WTC11 (cell line): ENCODE measurements around the gene SOWAHD. TPM values are rescaled to one million over a fixed set of nuclear protein-coding genes. Genes with fewer than 3 reads are reported as not detected.

Experiments used
- ATAC-seq: fragments of 200-7000 bp; cut with Tn5 transposase; 2 replicates; pipeline ENCODE4 v1.10.0; 2021; ENCODE audit warnings: mild to moderate bottlenecking, moderate library complexity
- CTCF ChIA-PET: fragments of 300-600 bp; sonication (Branson Sonifier 250); formaldehyde crosslinking; loops from one replicate; lab custom pipeline; 2021; ENCODE audit warnings: antibody characterized with exemption; lab: Charles Lee
- POLR2A ChIA-PET: fragments of 350-600 bp; sonication (Branson Sonifier 250); formaldehyde crosslinking; loops from one replicate; lab custom pipeline; 2021; ENCODE audit warnings: antibody characterized with exemption; lab: Charles Lee
- DNase-seq: peaks from one replicate; pipeline ENCODE4 v3.0.0; 2021; ENCODE audit warnings: low spot score
- H3K27ac Mint-ChIP-seq: 2 replicates; pipeline ENCODE4 v1.8.0; 2021; ENCODE audit warnings: mixed read lengths
- H3K27me3 Mint-ChIP-seq: 2 replicates; pipeline ENCODE4 v1.8.0; 2021; ENCODE audit warnings: low read depth, mild to moderate bottlenecking, moderate library complexity, mixed read lengths
- H3K36me3 Mint-ChIP-seq: 2 replicates; pipeline ENCODE4 v1.8.0; 2021; ENCODE audit warnings: mixed read lengths
- H3K4me1 Mint-ChIP-seq: 2 replicates; pipeline ENCODE4 v1.8.0; 2022; ENCODE audit warnings: mixed read lengths
- H3K4me3 Mint-ChIP-seq: 2 replicates; pipeline ENCODE4 v1.8.0; 2021; ENCODE audit warnings: mild to moderate bottlenecking, moderate library complexity, mixed read lengths
- H3K9me3 Mint-ChIP-seq: 2 replicates; pipeline ENCODE4 v1.8.0; 2021; ENCODE audit warnings: mixed read lengths
- AFF4 ChIP-seq: sonication (generic); formaldehyde crosslinking; IDR thresholded peaks from 2 replicates; pipeline ENCODE4 v1.8.1; 2023; ENCODE audit warnings: mild to moderate bottlenecking, missing genetic modification reagents, borderline replicate concordance
- ARID4B ChIP-seq: sonication (generic); formaldehyde crosslinking; IDR thresholded peaks from 2 replicates; pipeline ENCODE4 v1.8.0; 2023; ENCODE audit warnings: missing genetic modification reagents, mild to moderate bottlenecking, borderline replicate concordance
- CBFB ChIP-seq: sonication (generic); formaldehyde crosslinking; IDR thresholded peaks from 2 replicates; pipeline ENCODE4 v1.8.1; 2022; ENCODE audit warnings: mild to moderate bottlenecking, low read depth, missing genetic modification reagents
- EMX1 ChIP-seq: fragments of 250-450 bp; sonication (Bioruptor Pico); IDR thresholded peaks from 2 replicates; pipeline ENCODE4 v1.8.0; 2021; ENCODE audit warnings: mild to moderate bottlenecking
- FOXK1 ChIP-seq: sonication (generic); formaldehyde crosslinking; IDR thresholded peaks from 2 replicates; pipeline ENCODE4 v1.8.0; 2022; ENCODE audit warnings: mild to moderate bottlenecking, moderate library complexity, missing genetic modification reagents
- FOXP4 ChIP-seq: sonication (generic); formaldehyde crosslinking; IDR thresholded peaks from 2 replicates; pipeline ENCODE4 v1.8.0; 2022; ENCODE audit warnings: mild to moderate bottlenecking, missing genetic modification reagents
- GABPB1 ChIP-seq: sonication (generic); formaldehyde crosslinking; IDR thresholded peaks from 2 replicates; pipeline ENCODE4 v1.8.1; 2023; ENCODE audit warnings: mild to moderate bottlenecking, missing genetic modification reagents
- GRHL2 ChIP-seq: fragments of 250-450 bp; sonication (Bioruptor Pico); IDR thresholded peaks from 2 replicates; pipeline ENCODE4 v1.8.0; 2022; ENCODE audit warnings: mild to moderate bottlenecking, moderate library complexity; ENCODE audit not compliant: insufficient replicate concordance, severe bottlenecking
- JAZF1 ChIP-seq: fragments of 250-450 bp; sonication (Bioruptor Pico); IDR thresholded peaks from 2 replicates; pipeline ENCODE4 v1.9.0; 2021; ENCODE audit warnings: moderate library complexity, mild to moderate bottlenecking, inconsistent platforms
- MYBL2 ChIP-seq: sonication (generic); formaldehyde crosslinking; IDR thresholded peaks from 2 replicates; pipeline ENCODE4 v1.8.1; 2023; ENCODE audit warnings: mild to moderate bottlenecking, moderate library complexity, missing genetic modification reagents
- NFYB ChIP-seq: sonication (generic); formaldehyde crosslinking; conservative IDR thresholded peaks from 2 replicates; pipeline ENCODE4 v1.8.0; 2022; ENCODE audit warnings: low read depth, missing genetic modification reagents
- NR1H2 ChIP-seq: sonication (generic); formaldehyde crosslinking; IDR thresholded peaks from 2 replicates; pipeline ENCODE4 v1.9.0; 2021; ENCODE audit warnings: mild to moderate bottlenecking, moderate library complexity, missing genetic modification reagents
- NR2C2 ChIP-seq: sonication (generic); formaldehyde crosslinking; IDR thresholded peaks from 2 replicates; pipeline ENCODE4 v1.8.0; 2022; ENCODE audit warnings: mild to moderate bottlenecking, missing genetic modification reagents
- PRDM15 ChIP-seq: sonication (generic); formaldehyde crosslinking; IDR thresholded peaks from 2 replicates; pipeline ENCODE4 v1.8.0; 2022; ENCODE audit warnings: missing genetic modification reagents
- SMAD4 ChIP-seq: sonication (generic); formaldehyde crosslinking; IDR thresholded peaks from 2 replicates; pipeline ENCODE4 v1.8.0; 2022; ENCODE audit warnings: mild to moderate bottlenecking, missing genetic modification reagents
- TEAD4 ChIP-seq: sonication (generic); formaldehyde crosslinking; IDR thresholded peaks from 2 replicates; pipeline ENCODE4 v1.8.0; 2022; ENCODE audit warnings: mild to moderate bottlenecking, missing genetic modification reagents
- TP53 ChIP-seq: sonication (generic); formaldehyde crosslinking; IDR thresholded peaks from 2 replicates; pipeline ENCODE4 v1.8.1; 2023; ENCODE audit warnings: mild to moderate bottlenecking, missing genetic modification reagents
- ZMAT4 ChIP-seq: fragments of 250-450 bp; sonication (Bioruptor Pico); IDR thresholded peaks from 2 replicates; pipeline ENCODE4 v1.9.0; 2021; ENCODE audit warnings: mild to moderate bottlenecking
- ZNF138 ChIP-seq: sonication (generic); formaldehyde crosslinking; conservative IDR thresholded peaks from 2 replicates; pipeline ENCODE4 v1.8.1; 2022; ENCODE audit warnings: mild to moderate bottlenecking, moderate library complexity, missing genetic modification reagents
- ZNF317 ChIP-seq: sonication (generic); formaldehyde crosslinking; IDR thresholded peaks from 2 replicates; pipeline ENCODE4 v1.8.1; 2023; ENCODE audit warnings: low read depth, mild to moderate bottlenecking, moderate library complexity, missing genetic modification reagents, borderline replicate concordance
- total RNA-seq: library from RNA; stranded (reverse); gene quantifications from 3 replicates; pipeline ENCODE4 v1.2.3, GENCODE V29; 2021

SOWAHD gene
- total RNA-seq, 1 experiment from 2014 or later: 5.0 TPM

- POLR2A ChIA-PET: no interaction called here
- Mint-ChIP-seq H3K4me1 (no peaks in the 10 kb centered on the region), H3K36me3 (no peaks in the 10 kb centered on the region), H3K9me3 (no peaks in the 10 kb centered on the region), H3K27me3 (no peaks in the 10 kb centered on the region; the same call in 1 of the 2 replicates), H3K27ac (no peak overlapping the region), H3K4me3 (no peak overlapping the region)
- ATAC-seq (no peak), DNase-seq (no peak)
- CTCF ChIA-PET: interaction anchor here (0.6 to 1.6 kb wide), 2 partner anchors 101 to 169 kb away, joined by 3 read pairs; no protein-coding TSS in a partner anchor
- TF ChIP-seq ZNF317 (CRISPR knock-in tag): no peak
- no peak for TF ChIP-seq AFF4 (CRISPR knock-in tag)
- TF ChIP-seq NR1H2 (CRISPR knock-in tag): no peak
- TF ChIP-seq CBFB (CRISPR knock-in tag): no peak
- TF ChIP-seq GABPB1: peak; percentile 46; the same call in 1 of the 2 replicates
These were observed 22.1 kb upstream of the SOWAHD start for GRCh38 chrX:119736206-119736764.

DNA sequence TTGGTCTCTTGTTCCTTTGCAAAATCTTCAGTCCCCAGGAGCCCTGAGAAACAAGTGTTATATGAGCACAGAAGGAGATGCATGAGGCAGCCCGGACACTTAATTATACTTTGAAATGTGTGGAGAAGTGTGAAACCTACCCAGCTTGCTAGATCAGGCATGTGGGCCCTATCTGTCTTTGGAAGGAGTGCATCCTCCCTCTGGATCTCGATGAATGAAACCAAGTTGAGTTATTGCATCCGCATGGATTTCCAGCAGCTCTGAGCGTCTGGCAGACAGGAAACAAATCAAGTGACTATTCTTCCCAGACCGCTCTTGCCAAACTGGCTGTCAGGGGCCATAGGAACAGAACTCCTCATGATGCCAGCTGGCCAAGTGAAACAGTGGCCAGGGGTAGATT, 19.6 kb upstream of the SOWAHD start:
- H3K4me1 Mint-ChIP-seq: no peaks in the 10 kb centered on the region
- H3K9me3 Mint-ChIP-seq: no peaks in the 10 kb centered on the region
- no peak overlapping the region for H3K27ac Mint-ChIP-seq
- H3K4me3 Mint-ChIP-seq: no peak overlapping the region
- POLR2A ChIA-PET: no interaction called here
- H3K27me3 Mint-ChIP-seq: no peaks in the 10 kb centered on the region
- H3K36me3 Mint-ChIP-seq: no peaks in the 10 kb centered on the region
- ATAC-seq (no peak), DNase-seq (no peak)
- CTCF ChIA-PET: interaction anchor here (1.4 kb wide), 1 partner anchor 20 kb away, joined by 3 read pairs; no protein-coding TSS in a partner anchor
- TF ChIP-seq EMX1 (CRISPR knock-in tag): no peak
- no peak for TF ChIP-seq ZNF138 (CRISPR knock-in tag)
- TF ChIP-seq TEAD4: no peak
- TF ChIP-seq NFYB: no peak
- TF ChIP-seq ARID4B (CRISPR knock-in tag): no peak
- TF ChIP-seq SMAD4 (CRISPR knock-in tag): no peak
- TF ChIP-seq FOXP4 (CRISPR knock-in tag): no peak
- no peak for TF ChIP-seq JAZF1 (CRISPR knock-in tag)
- TF ChIP-seq GRHL2 (CRISPR knock-in tag): no peak
- no peak for TF ChIP-seq NR2C2
- TF ChIP-seq PRDM15 (CRISPR knock-in tag): no peak
- TF ChIP-seq MYBL2 (CRISPR knock-in tag): no peak
- no peak for TF ChIP-seq FOXK1 (CRISPR knock-in tag)
- TF ChIP-seq ZMAT4 (CRISPR knock-in tag): no peak
- TF ChIP-seq TP53: no peak
